ENCODE measurements around the gene SAC3D1.
"Not testable (repeated sequence)": the region's sequence is repeated elsewhere in the genome, so short reads cannot be mapped to it uniquely, and the experiment has no call there.

The SAC3D1 gene

DNA sequence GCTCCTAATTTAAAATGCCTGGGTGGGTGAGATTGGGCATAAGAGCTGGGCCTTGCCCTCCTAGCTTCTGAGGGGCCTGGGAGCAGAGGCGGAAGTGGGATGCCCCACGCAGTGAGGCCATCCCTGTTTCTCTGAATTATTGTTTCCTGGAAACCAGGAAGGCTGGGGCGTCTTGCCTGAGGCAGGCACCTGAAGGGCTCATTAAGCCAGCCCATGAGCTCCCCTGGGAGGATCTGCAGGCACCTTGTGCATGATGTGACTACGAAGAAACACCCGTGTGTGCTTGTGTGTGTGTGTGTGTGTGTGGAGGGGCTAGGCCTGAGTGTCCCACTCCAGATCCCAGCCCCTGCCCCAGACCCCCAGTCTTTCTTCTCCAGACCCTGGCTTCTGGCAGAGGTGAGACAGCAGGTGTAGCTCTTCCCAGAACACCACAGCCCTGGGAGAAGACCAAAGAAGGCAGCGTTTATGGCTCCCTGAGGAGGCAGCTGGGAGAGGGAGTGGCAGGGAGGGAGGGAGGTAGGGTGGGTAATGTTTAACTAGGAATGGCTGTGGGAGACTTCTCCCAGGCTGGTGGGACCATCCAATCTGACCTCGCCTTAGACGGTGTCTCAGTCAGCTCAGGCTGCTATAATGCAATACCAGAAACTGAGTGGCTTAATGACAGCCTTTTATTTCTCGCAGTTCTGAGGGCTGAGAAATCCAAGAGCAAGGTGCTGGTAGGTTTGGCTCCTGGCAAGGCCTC lies 42.1 kb upstream of the SAC3D1 start:
- TF ChIP-seq, protein P1, sequence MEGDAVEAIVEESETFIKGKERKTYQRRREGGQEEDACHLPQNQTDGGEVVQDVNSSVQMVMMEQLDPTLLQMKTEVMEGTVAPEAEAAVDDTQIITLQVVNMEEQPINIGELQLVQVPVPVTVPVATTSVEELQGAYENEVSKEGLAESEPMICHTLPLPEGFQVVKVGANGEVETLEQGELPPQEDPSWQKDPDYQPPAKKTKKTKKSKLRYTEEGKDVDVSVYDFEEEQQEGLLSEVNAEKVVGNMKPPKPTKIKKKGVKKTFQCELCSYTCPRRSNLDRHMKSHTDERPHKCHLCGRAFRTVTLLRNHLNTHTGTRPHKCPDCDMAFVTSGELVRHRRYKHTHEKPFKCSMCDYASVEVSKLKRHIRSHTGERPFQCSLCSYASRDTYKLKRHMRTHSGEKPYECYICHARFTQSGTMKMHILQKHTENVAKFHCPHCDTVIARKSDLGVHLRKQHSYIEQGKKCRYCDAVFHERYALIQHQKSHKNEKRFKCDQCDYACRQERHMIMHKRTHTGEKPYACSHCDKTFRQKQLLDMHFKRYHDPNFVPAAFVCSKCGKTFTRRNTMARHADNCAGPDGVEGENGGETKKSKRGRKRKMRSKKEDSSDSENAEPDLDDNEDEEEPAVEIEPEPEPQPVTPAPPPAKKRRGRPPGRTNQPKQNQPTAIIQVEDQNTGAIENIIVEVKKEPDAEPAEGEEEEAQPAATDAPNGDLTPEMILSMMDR (IDR thresholded peaks at IDR 0.05; ENCODE audit: insufficient read depth, low read length, poor library complexity, severe bottlenecking) = no peak
- Histone ChIP-seq H3K36me3 (ENCODE audit: control insufficient read depth, insufficient read depth, low read length) (no peaks in the 10 kb centered on the region), H3K27me3 (replicated peaks; ENCODE audit: control insufficient read depth, insufficient read depth, low read length) (no peaks in the 10 kb centered on the region), H3K4me3 (replicated peaks; ENCODE audit: low read depth, low read length) (no peak overlapping the region)
- DNase-seq (ENCODE audit: extremely low read depth, insufficient read length) = no peak

DNA sequence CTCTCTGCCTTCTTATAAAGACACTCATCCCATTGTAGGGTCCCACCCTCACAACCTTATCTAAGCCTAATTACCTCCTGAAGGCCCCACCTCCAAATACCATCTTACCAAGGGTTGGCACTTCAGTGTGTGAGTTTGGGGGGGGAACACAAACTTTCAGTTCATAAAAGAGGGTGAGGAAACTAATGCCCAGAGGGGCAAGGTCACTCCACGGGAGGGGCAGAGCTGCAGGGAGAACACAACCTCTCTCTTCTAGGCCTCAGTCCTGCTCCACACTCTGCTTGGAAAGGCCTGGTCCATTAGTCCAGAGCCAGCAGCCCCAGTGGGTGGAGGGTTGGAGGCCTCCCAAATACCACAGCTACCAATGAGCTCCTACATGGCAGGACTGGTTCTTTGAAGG lies 41.5 kb upstream of the SAC3D1 start:
- Histone ChIP-seq H3K4me3 (replicated peaks; ENCODE audit: low read depth, low read length) (no peak overlapping the region), H3K27me3 (replicated peaks; ENCODE audit: control insufficient read depth, insufficient read depth, low read length) (no peaks in the 10 kb centered on the region), H3K36me3 (ENCODE audit: control insufficient read depth, insufficient read depth, low read length) (no peaks in the 10 kb centered on the region)
- TF ChIP-seq, protein P1 (IDR thresholded peaks at IDR 0.05; ENCODE audit: insufficient read depth, low read length, poor library complexity, severe bottlenecking) = no peak
- no peak for DNase-seq (ENCODE audit: extremely low read depth, insufficient read length)

DNA sequence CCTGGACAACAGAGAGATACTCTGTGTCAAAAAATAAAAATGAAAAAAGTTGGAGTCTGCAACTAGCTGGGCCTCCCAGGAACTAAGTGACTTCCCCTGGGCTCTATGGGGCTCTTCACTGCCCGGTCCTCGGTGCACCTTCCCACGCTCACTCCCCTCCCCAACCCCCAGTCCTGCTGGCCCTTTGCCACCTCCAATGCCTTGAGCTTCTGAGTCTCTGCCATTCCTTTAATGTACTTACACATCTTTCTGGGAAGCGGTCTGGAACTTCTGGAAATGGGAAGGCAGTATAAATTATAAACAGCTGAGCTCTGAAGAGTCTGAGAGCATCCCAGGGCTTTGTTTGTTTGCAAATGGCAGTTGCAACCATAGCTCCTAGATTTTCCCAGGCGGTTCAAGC lies 38.3 kb upstream of the SAC3D1 start:
- Histone ChIP-seq H3K4me3 (replicated peaks; ENCODE audit: low read depth, low read length) (no peak overlapping the region), H3K27me3 (replicated peaks; ENCODE audit: control insufficient read depth, insufficient read depth, low read length) (no peaks in the 10 kb centered on the region), H3K36me3 (ENCODE audit: control insufficient read depth, insufficient read depth, low read length) (no peaks in the 10 kb centered on the region)
- DNase-seq (ENCODE audit: extremely low read depth, insufficient read length) = no peak
- TF ChIP-seq, protein P1 (IDR thresholded peaks at IDR 0.05; ENCODE audit: insufficient read depth, low read length, poor library complexity, severe bottlenecking) = no peak

DNA sequence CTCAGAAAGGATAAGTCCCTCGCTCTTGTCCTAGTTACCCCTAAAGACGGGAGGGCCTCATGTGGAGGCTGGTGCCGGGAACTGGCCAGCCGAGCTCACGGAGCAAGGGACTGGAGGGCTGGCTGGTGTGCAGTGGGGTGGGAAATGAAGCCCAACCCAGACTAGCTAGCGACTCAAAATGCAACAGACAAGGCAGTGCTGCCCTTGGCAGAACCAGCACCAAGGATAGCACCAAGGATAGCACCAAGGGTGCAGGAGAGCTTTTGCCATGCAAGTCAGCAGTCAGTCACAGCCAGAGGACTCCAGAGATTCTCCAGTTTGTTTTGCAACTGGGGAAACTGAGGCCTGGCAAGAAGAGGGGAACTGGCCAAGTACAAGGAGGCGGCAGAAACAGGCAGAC lies 37.7 kb upstream of the SAC3D1 start:
- DNase-seq (ENCODE audit: extremely low read depth, insufficient read length) = no peak
- TF ChIP-seq, protein P1 (IDR thresholded peaks at IDR 0.05; ENCODE audit: insufficient read depth, low read length, poor library complexity, severe bottlenecking) = no peak
- Histone ChIP-seq H3K36me3 (ENCODE audit: control insufficient read depth, insufficient read depth, low read length) (no peaks in the 10 kb centered on the region), H3K27me3 (replicated peaks; ENCODE audit: control insufficient read depth, insufficient read depth, low read length) (no peaks in the 10 kb centered on the region), H3K4me3 (replicated peaks; ENCODE audit: low read depth, low read length) (no peak overlapping the region)

DNA sequence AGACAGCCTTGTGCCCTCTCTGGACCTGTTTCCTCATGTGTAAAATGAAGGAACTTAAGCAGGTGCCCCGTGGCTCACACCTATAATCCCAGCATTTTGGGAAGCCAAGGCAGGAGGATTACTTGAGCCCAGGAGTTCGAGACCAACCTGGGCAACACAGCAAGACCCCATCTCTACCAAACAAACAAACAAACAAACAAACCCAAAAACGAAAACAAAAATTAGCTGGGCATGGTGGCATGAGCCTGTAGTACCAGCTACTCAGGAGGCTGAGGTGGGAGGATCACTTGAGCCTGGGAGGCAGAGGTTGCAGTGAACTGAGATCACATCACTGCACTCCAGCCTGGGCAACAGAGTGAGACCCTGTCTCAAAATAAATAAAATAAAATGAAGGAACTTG lies 37.0 kb upstream of the SAC3D1 start:
- H3K36me3 ChIP-seq (ENCODE audit: control insufficient read depth, insufficient read depth, low read length); H3K27me3 ChIP-seq (replicated peaks; ENCODE audit: control insufficient read depth, insufficient read depth, low read length); DNase-seq (ENCODE audit: extremely low read depth, insufficient read length); H3K4me3 ChIP-seq (replicated peaks; ENCODE audit: low read depth, low read length): not testable (repeated sequence)

DNA sequence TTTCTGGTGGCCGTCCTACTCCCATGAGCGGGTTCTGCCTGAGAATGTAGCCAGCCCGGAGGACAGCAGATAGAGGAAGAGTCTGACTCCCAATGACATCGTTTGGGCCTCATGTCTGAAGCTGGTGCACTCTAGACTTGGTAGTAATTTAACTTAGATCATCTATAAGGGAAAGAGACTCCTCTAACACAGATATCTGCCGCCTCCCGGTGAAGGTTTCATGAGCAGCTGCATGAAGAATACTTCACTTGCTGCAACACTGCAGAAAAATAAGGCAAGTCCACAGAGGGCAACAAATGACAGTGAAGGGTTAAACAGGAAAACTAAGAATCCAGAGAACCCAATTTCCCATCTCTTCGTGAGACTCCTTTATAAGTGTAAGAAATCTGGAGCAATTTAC lies 33.0 kb upstream of the SAC3D1 start:
- no peak for DNase-seq (ENCODE audit: extremely low read depth, insufficient read length)
- H3K27me3 ChIP-seq (replicated peaks; ENCODE audit: control insufficient read depth, insufficient read depth, low read length) = no peaks in the 10 kb centered on the region
- TF ChIP-seq, protein P1 (IDR thresholded peaks at IDR 0.05; ENCODE audit: insufficient read depth, low read length, poor library complexity, severe bottlenecking) = no peak
- H3K4me3 ChIP-seq (replicated peaks; ENCODE audit: low read depth, low read length) = no peak overlapping the region
- no peaks in the 10 kb centered on the region for H3K36me3 ChIP-seq (ENCODE audit: control insufficient read depth, insufficient read depth, low read length)

Data from GM06990 (cell line).